NCI-H2107 (cell line): ENCODE results near the gene SUGCT.
"Not testable (repeated sequence)": the region's sequence is repeated elsewhere in the genome, so short reads cannot be mapped to it uniquely, and the experiment has no call there.

ENCODE experiments used
- DNase-seq: peaks from one replicate; lab custom pipeline; 2025; lab: John Stamatoyannopoulos, UW

The SUGCT gene

DNA sequence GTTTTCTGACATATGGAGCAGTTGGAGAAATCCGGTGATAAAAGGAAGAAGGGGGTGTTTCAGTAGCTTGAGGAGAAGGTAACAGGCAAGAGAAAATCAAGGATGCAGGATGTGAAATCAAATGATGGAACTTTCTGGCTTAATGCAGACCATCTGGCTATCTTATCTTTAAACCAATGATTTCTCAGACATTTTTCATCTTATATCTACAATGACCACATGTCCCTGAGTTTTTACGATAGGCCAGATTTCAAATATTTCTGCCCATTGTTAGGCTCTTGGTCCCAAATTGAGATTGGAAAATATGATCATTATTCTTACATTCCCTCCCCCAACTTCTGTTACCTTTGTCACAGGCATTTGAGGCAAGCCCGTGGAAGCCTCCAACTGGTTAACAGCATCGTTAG is 486.8 kb downstream of the SUGCT start:
- no peak for DNase-seq

DNA sequence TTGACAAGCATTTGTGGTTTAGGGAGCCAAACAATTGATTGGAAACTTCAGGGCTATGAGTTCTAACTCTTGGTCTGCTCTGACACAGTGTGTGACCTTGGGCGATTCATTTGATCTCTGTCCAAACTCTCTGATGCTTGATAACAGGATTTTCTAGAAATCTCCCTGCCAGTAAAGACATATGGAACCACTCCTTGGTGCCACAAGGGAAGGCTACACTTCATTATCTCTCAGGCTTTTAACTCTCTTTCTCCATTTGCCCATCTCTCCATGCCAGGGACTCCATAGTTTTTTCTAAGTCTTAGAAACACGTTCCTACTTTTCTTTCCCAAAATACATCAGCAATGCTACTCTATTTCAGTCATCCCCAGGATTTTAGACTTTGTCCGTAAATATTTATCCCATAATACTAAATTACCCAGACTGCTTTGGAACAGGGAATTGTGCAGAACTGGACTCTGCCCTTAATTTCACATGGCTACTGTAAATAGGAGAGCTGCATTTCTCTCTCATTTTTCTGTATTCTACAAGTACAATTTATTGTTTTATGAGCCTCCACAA is 488.2 kb downstream of the SUGCT start:
- no peak for DNase-seq

DNA sequence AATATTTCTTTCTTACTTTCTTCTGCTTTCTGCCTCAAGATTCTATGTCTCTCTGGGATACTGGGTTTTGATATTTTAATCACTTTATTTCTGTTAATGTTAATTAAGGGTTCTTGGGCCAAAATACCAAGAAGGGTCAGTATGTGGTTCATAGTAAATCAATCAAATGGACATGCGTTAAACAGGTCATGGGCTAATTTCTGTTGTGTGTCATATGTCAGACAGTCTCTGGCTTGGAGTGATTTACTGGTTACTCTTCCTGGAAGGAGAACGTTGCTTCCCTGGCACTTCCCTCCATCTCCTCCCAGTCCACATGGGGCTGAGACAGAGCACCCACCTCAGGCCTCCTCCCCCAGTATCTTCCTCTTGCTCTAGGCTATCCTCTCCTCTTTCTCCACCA is 489.1 kb downstream of the SUGCT start:
- no peak for DNase-seq

DNA sequence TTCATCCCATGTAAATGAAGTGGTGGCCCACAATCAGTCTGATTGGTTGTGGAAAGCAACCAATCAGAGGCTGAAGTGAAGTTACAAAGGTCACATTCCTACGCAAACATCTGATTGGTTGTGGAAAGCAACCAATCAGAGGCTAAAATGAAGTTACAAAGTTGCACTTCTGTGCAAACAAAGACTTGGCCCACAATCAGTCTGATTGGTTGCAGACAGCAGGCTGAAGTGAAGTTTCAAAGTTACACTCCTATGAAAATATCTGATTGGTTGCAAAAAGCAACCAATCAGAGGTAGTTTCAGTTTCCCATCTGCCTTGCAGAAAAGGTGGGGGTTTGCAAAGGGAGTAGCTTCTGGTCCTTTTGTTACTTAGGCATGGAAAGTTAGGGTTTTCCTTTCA is 492.6 kb downstream of the SUGCT start:
- DNase-seq: not testable (repeated sequence)

DNA sequence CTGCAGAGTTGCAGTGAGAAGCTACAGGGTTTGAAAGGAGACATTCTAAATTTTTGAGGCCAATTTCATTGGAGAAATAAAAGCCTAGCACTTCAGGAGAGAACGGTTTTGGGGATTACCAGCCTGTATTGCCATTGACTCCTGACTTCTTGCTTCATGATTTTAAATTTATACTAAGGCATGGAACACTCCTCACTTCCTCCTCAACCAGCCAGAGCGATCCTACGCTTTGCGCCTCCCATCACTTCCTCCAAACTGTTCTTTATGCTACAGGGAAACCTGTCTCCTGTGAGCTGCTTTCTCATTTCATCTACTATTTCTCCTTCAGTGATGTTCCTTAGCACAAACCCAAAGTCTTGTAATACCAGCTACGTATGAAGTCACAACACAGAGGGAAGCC is 495.1 kb downstream of the SUGCT start:
- DNase-seq: no peak

DNA sequence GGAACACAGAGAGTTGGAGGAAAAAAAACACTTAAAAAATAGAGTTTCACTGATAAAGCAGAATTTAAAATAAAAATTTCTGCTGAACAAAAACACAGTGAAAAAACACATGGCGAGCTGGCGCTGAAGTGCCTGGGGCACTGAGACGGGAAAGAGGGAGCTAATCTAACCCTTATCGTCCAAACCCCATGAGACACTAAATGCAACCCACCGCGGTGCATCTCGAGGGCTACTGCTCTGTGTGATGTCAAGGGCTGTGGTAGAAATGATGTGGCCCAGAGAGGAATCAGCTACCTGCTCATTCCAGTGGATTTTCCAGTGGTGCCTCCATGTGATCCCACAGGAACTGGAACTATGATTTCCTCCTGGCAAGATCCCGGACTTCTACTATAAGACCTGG is 499.3 kb downstream of the SUGCT start:
- no peak for DNase-seq

DNA sequence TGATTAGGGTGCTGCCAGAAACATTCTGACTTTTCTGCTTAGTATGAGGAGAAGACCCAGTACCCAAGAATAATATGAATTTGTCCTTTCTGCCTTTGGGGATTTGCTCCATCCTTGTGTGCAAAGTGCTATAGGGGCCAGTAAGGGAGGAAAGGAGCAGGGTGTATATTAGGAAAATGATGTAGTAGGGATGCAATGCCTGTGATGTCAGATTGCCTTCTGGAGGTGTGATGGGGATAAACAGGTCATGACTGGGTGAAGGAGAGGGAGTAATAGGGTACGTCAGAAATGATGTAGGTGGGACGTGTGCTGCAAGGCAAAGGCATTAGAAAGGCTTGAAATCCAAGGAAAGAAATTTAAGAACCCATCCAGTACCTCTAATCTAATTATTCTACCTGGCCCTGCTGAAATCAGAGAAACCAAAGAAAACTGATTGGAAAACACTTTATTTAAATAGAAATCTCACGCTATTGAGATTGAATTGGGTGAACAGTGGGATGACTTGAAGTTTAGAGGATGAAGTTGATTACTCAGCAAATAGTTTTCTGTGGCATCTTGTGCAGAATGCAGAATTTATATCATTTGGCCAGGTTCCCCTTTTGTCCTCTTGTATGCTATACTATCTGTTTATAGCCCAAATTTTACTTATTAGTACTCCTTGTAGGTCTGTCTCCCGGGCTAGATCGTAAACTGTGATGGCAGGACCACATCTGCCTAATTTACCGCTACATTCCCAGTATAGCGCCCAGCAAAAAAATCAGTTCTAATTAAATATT is 503.9 kb downstream of the SUGCT start:
- DNase-seq: no peak

DNA sequence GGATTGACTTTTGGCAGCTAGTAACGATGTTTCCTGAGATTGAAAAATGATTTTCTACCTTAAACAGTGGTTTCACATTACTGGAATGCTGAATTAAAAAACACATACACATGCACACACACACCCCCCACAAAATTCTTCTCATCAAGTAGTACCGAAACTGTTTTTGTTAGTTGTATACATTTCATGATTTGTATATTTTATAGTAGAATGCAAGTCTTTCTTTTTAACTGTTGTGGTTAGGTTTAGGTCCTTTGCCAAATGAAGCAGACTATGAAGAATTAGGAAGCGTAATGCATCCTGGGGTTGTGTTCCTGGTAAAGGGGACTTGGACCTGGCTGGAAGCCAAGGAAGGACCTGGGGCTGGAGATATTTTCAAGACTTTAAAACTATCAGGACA is 505.8 kb downstream of the SUGCT start:
- DNase-seq: no peak

DNA sequence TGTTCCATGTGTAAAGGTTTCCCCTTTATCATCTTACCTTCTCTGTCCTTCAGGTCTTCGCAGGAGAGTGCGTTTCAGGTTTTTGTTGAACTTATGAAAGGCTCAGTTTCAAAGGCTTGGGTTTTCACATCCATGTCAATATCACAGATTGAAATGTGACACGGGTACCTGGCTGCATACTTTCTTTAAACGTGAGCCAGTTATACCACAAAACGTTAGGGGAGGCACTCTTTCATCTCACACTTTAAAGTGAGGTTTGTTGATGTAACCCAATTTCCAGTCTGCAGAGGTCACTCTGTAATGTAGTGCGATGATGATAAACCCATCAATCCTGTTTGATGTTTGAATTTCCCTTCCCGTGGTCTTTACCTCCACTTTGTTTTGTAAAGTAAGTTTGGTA is 506.9 kb downstream of the SUGCT start:
- no peak for DNase-seq

DNA sequence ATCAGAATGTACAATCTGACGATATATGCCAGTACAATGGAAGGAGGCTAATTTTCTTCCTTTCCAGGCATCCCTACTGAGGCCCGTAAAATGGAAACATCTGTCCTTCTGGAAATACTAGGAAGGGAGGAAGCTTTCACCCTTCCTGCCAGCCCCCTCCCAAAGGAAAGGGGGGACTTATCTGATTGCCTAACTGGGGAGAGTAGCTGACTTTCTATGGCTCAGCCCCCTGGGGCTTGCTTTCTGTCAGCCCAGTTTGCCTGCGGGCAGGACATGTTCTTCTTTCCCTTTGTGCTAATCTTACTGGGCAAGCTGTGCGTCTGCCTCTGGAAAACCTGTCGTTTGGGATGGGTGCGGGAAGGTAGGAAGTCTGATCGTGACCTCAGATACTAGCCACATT is 508.9 kb downstream of the SUGCT start:
- no peak for DNase-seq

DNA sequence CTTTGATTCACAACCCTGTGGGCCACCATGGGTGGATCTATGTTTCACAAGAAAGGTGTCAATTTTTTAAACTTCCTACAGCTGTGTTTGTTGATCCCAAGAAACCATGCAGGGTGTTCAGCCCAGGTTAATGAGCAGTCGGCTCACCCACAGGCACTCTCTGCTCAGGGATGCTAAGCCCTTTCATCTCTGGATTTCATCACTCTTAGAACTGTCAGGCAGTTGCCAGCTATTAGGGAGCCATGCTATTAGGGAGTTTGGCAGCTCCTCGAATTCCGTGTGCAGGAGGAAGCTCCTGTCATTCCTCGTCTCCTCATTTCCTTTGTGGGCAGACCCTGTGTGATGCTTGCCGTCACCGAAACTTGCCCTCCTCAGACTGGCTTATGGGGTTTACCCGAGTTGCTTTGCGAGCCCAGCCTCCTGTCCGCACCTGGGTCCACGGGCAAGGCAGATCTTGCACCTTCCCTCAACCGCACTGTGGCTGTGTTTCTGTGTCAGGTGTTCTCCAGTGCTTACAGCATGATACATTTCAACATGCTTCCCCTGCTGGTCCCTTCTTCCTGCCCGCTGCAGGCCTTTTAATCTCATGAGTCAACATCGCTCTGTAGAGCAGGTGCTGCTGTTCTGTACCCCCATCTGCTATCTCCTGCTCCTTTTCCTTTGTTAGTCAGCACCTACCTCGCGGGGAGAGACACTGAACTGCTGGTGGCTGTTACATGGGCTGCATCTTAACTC is 509.8 kb downstream of the SUGCT start:
- DNase-seq: no peak

DNA sequence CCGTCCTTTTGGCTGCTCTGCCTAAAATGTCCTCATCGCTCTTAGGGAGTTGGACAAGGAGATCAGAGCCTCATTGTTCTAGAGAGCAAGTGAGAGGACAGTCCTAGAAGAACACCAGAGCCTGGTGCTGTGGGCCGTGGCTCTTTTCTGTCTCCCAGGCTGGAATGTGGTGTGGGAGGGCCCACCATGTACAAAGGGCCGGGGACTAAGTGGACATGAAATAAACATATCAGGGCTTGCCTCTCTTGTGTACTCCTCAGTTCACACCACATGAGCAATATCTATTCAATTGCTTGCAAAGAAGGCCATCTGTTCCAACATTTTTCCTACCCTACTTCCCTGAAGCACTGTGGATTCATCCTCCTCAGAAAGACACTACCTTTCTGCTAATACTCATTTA is 510.4 kb downstream of the SUGCT start:
- DNase-seq: no peak

DNA sequence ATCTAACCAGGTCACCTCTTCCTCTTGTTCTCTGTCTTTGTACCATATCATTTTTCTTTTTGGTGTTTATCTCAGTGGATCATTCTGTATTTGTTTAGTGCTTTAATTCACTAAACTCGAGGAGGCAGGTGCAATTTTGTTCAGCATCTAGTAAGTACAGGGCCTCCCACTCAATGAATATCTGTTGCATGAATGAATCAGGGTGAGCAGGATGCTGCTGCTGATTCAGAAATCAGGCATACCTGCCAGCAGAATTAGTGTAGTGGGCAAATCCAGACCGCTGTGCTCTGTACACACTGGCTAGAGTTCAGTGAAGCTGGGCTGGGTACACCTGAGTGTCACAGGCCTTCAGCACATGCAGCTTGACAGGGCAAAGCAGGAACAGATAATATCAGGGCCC is 511.9 kb downstream of the SUGCT start:
- no peak for DNase-seq

DNA sequence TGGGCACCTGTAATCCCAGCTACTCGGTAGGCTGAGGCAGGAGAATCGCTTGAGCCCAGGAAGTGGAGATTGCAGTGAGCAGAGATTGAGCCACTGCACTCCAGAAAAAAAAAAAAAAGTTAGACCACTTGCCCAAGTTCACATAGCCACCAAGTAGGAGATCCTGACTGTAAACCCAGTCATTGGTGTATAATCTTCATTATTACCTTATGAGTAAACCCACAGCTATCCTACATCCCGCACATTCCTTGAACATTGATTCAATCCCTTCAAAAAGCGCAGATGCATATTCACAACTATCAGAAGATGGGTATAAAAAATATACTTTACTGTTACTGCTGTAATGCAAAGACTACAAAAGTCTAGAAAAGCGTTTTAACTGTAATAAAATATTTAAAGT is 512.9 kb downstream of the SUGCT start:
- no peak for DNase-seq

DNA sequence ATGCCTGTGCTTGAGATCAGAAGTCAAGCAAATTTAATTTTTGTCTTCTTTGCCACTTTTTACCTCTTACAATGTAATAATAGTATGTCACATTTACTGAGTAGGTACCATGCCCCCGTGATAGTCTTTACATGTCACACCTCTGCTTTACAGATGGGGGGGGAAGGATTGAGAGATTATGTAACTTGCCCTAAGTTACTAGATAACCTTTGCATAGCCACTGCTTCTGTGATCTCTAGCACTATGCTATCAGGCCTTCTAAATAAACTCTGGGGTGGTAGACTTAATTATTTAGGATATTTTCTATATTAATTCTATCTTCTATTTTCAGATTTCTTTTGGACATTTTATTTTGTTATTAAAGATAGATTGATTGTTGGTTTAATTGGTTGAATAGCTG is 514.4 kb downstream of the SUGCT start:
- no peak for DNase-seq

DNA sequence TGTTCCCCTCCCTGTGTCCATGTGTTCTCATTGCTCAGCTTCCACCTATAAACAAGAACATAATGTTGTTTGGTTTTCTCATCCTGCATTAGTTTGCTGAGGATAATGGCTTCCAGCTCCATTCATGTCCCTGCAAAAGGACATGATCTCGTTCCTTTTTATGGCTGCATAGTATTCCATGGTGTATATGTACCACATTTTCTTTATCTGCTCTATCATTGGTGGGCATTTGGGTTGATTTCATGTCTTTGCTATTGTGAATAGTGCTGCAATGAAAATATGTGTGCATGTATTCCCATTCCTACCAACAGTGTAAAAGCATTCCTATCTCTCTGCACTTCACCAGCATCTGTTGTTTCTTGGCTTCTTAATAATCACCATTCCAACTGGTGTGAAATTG is 516.1 kb downstream of the SUGCT start:
- not testable (repeated sequence) for DNase-seq

DNA sequence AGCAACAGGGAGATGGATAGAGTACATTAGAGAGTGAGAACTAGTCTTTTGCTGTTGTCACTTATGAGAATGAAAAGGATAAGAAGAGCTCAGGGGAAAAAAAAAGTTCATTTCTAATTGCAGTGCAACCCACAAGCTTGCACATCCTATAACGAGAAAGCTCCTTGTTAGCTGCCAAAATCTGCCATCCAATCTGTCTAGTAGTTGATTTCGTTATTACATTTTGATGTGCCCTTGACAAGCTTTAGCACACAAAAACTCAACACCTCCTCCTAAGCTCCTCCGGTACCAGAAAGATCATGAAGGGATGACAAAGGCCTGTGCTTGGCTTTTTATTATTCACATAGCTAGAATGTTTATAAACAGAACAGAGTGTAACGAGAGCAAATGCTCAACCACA is 519.4 kb downstream of the SUGCT start:
- no peak for DNase-seq

DNA sequence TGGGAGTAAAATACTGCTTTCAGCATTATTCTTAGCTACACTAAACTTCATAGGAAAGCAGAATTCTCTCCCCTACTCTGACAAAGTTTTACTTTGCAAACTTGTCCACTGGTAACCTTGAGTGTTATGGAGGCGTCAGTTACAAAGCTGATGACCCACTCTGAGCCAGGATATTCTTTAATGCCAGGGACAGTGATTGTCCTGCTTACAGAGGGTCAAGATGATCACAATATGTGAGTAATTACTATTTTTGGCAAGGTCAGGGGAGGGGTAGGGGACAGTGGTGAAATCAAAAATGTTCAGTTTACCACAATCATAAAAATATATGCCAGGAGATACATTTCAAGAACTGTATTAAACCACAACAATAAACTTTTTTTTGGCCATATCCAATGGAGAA is 520.6 kb downstream of the SUGCT start:
- DNase-seq: no peak

DNA sequence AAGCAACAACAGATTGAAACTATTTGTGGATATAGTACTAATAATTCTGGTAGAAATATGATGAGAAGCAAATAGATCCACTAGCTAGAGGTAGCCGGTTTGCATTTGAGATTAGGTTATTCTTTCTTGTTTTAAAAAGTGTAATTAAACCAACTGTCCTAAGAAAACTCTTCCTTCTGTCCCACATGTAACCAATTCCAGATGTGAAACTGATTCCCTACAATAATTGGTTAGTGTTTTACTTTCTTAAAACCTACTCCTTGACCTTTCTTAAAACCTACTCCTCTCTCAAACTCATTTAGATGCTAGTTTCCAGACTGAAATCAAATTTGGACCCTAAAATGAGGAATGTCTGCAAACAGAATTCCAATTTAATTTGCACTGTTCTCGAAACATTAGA is 521.5 kb downstream of the SUGCT start:
- DNase-seq: no peak

DNA sequence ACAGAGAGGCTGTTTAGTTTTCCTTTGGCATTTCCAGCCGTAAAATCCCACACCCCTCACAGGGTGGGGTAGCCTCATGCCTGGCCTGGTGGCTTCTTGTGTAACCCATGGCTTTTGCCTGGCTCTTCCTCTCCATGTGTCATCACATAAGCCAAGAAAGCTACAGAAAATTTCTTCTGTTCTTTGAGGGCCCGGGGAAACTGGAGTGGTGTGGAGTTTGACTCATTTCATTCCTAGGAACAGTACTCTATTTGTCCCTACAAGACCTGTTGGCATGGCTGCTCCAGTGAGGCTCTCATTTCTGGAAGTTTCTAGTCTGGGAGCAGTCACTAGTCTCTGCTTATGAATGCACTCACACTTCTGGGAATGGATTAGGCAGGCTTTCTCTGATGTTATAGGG is 523.9 kb downstream of the SUGCT start:
- no peak for DNase-seq

DNA sequence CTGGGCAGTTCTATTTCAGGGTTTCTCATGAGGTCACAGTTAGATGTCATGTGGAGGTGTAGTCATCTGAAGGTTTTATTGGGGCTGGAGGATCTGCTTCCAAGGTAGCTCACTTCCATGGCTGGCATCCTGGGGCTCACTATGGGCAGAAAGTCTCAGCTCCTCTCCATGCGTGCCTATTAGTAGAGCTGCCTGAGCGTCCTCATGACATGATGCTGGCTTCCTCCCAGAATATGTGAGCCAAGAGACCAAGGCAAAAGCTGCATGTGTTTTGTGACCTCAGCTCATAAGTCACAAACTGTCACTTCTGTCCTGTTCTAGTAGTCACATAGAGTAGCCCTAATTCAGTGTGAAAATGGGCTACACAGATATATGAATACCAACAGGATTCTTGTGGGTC is 524.4 kb downstream of the SUGCT start:
- no peak for DNase-seq

DNA sequence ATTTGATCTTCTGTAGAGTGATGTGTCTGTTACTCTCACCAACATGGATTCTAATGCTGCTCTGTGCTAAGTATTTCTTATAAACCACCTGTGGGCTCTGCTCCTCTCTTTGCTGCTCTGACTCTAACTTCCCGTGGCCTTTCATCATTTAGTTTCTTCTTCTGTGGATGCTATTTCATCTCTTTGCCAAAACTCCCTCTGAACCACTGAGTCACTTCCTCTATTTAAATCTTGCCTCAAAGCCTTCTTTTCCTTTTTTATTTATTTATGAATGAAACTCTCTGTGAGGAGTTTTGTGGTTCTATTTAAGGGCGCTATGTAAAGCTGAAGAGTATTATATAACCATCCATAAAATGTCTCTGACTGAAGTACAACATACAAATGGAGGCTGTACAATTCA is 538.5 kb downstream of the SUGCT start:
- DNase-seq: no peak

DNA sequence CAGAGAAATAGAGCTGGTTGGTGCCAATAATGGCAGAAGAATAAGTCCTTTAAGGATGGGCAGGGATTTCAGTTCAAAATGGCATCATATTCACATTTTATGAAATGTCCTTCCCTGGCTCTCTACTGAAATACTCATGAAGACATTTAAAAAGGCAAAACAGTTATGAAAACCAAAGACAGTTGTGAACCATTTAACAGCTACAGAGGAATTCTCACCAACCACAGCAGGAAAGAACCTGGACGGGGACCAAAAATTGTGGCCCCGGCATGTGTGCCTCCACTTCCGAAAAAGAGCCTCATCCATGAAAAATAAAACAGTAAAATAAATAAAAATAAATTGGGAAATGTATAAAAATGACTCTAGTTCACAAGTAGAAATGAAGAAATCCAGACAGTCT is 539.5 kb downstream of the SUGCT start:
- DNase-seq: no peak

DNA sequence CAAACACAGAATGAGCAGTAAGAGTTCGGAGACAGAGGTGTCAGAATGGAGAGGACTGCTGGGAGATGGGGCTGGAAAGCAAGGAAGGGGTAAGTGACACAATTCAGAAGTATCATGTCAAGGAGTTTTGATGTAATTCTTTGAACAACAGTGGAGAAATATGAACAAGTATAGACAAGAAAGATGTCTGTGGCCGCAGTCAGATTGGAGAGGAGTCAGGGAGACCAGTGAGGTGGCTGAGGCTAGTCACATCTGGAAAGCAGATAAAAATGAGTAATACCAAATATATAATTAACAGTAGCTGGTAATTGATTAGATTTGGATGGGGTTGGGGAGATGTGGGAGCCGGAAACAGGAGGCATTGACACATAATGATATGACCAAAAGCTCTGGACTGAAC is 540.9 kb downstream of the SUGCT start:
- DNase-seq: no peak
